ENCODE results near the gene DNAJC13.

The DNAJC13 gene

GRCh38 chr3:132469326-132469725 is 52.0 kb downstream of the DNAJC13 start:
- DNase-seq = no peak

GRCh38 chr3:132486099-132486498 is 68.8 kb downstream of the DNAJC13 start:
- no peak for DNase-seq

GRCh38 chr3:132488151-132488550 is 70.8 kb downstream of the DNAJC13 start:
- DNase-seq = no peak

GRCh38 chr3:132499071-132499470 is 81.8 kb downstream of the DNAJC13 start:
- DNase-seq = no peak

- no peak for DNase-seq
Observed at GRCh38 chr3:132503559-132503958, 86.3 kb downstream of the DNAJC13 start.

GRCh38 chr3:132504375-132504933 is 87.2 kb downstream of the DNAJC13 start:
- no peak for DNase-seq

GRCh38 chr3:132507657-132508056 is 90.4 kb downstream of the DNAJC13 start:
- no peak for DNase-seq

- no peak for DNase-seq
Observed at GRCh38 chr3:132509096-132509495, 91.8 kb downstream of the DNAJC13 start.

- DNase-seq = no peak
Observed at GRCh38 chr3:132509506-132509905, 92.2 kb downstream of the DNAJC13 start.

GRCh38 chr3:132513057-132513456 is 95.8 kb downstream of the DNAJC13 start:
- no peak for DNase-seq

- no peak for DNase-seq
Observed at GRCh38 chr3:132517311-132517710, 100.0 kb downstream of the DNAJC13 start.

GRCh38 chr3:132519914-132520313 is 102.6 kb downstream of the DNAJC13 start:
- no peak for DNase-seq

- DNase-seq = no peak
Observed at GRCh38 chr3:132521901-132522300, 104.6 kb downstream of the DNAJC13 start.

GRCh38 chr3:132522353-132522752 is 105.1 kb downstream of the DNAJC13 start:
- DNase-seq = no peak

GRCh38 chr3:132530624-132531023 is 113.3 kb downstream of the DNAJC13 start:
- DNase-seq = no peak

- peak; percentile 10 for DNase-seq
Observed at GRCh38 chr3:132535575-132536441, 118.5 kb downstream of the DNAJC13 start.

- no peak for DNase-seq
Observed at GRCh38 chr3:132536442-132537153, 119.3 kb downstream of the DNAJC13 start.

GRCh38 chr3:132537297-132537696 is 120.0 kb downstream of the DNAJC13 start:
- DNase-seq = no peak

GRCh38 chr3:132538072-132538471 is 120.8 kb downstream of the DNAJC13 start:
- no peak for DNase-seq

GRCh38 chr3:132539681-132540080 is 122.4 kb downstream of the DNAJC13 start:
- no peak for DNase-seq

- DNase-seq = no peak
Observed at GRCh38 chr3:132542577-132542976, 125.3 kb downstream of the DNAJC13 start.

- no peak for DNase-seq
Observed at GRCh38 chr3:132543011-132543739, 125.9 kb downstream of the DNAJC13 start.

- no peak for DNase-seq
Observed at GRCh38 chr3:132544130-132544529, 126.8 kb downstream of the DNAJC13 start.
